Brain pericyte (primary cell): ENCODE measurements around the gene AMIGO3.
"Not testable (repeated sequence)": the region's sequence is repeated elsewhere in the genome, so short reads cannot be mapped to it uniquely, and the experiment has no call there.

Source experiments
- DNase-seq: peaks from one replicate; pipeline ENCODE4 v3.0.0-alpha.2; 2012; ENCODE audit warnings: low read depth, low spot score

AMIGO3 gene

DNA sequence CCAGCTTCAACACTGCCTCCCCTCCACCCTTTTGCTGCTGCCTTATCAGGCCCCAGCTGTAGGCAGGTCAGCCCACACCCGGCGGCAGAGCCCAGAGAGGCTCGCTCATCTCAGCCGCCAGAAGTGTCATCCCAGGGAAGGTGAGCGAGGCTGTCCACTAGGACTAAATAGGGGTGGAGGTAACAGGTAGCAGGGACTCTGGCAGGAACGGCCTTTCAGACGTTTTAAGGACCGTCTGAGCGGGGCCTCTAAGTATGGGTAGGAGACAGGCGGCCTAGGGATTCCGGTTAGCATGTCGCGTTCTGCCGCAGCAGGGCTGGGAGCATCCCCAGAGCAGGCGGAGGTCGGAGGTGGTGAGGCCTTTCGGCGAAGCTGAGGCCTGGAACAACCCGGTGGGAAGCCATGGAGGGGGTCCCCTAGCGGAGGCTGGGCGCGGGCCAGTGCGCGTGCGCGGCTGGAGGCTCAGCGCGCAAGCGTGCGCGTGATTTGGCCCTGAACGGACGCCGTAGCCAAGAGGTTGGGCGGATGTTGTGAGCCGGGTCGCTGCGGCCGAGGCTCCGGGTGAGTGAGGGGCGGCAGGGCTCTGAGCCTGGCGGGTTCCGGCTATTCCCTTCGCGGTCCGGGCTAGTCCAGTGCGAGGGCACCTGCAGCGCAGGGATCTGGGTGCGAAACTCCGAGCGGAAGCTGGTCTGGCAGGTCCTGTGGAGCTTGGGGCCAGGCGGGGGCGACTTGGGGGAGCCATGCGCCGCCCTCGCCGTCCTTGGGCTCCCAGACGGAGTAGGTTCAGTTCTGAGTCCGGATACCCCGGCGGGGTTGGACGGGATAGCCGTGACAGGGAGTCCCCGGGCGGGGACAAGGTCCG lies 30.2 kb downstream of the AMIGO3 start, which contains the start of the genes MST1 and RNF123:
Gene MST1 (minus strand): TSS at position 429 of the 862 bp plus-strand sequence. CDS start 783 bp downstream, outside the sequence.
Gene RNF123 (plus strand): TSS at position 512 of the 862 bp plus-strand sequence. CDS start 1,609 bp downstream, outside the sequence.
- peak; percentile 65 for DNase-seq

GRCh38 chr3:49688338-49689045 lies 31.0 kb downstream of the AMIGO3 start:
- not testable (repeated sequence) for DNase-seq

DNA sequence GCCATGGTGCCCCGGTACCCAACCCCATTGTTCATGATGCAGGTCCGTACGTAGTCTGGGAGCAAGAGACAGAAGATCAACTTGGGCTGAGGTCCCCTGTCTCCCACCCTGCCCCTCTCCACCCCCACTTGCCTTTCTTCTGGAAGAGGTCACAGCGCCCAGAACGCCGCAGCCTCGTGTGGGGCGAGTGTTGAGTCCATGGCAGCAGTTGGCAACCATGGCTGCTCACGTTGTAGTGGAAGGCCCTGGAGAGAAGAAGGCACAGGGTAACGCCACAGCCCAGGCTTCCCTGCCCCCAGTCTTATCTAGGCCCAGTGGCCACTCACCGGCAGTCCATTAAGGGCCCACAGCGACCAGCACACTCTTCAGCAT lies 32.1 kb downstream of the AMIGO3 start:
- not testable (repeated sequence) for DNase-seq

DNA sequence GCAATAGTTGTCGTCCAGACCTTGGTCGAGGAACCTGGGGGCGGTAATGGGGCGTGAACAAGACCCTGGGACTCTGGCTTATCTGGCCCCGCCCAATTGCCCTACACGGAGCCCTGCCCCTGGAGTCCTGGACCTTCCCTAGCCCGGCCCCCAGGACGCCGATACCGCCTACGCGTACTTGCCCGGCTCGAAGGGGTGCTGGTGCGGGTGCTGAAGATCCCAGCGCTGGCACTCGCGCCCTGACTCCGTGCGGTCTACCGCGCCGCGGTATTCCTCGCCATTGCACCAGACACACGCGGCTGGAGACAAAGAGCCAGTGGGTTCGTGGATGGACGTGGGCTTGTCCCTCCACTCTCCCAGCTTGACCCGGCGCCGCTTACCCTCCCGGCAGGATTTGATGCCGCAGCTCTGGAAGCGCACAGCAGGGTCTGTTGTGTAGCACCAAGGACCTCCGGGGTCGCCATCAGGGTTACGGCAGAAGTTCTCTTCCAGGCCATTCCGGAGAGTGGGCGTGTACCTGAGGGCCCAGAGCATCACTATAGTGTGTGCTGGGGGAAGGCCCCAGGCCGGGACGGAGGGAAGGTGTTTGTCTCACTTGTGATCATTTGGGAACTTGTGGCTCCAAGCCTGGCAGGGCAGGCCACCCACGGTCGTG lies 32.6 kb downstream of the AMIGO3 start:
- not testable (repeated sequence) for DNase-seq

- DNase-seq: not testable (repeated sequence)
Measured at GRCh38 chr3:49686346-49686745, 33.1 kb downstream of the AMIGO3 start.

DNA sequence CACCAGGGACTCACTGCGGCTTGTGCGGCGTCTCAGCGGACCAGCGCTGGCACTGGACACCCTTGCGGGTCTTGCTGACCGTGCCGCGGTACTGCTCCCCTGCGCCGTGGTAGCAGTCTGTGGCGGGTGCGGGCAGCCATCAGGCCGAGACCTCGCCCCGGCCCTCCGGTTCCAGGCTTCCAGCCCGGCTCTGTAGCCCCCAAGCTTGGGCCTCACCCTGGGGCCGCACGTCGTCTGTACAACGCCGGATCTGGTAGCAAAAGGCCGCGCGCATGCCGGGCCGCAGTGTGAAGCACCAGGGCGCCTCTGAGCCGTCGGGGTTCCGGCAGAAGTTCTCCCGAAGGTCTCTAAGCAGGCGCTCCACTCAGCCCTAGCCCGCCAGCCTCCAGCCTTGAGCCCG lies 33.6 kb downstream of the AMIGO3 start:
- DNase-seq: not testable (repeated sequence)

DNA sequence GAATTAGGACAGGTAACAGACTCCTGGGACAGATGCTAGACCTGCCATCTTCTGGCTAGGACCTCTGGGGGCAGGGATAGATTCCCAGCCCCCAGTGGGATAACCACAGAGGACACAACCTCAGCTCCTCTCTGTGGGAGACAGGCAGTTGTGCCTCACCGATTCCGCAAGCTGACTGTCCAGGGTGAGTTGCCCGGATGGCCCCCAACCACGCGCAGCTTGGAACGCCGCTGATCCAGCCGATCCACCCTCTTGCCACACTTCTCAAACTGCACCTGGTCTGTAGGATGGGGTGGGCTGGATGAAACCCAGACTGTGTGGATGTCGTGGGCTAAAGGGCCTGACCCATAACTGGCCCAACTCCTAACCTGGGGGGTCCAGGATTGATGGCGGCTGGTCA lies 34.4 kb downstream of the AMIGO3 start:
- DNase-seq: not testable (repeated sequence)

- not testable (repeated sequence) for DNase-seq
Measured at GRCh38 chr3:49684453-49684852, 35.0 kb downstream of the AMIGO3 start.

- DNase-seq: no peak
Measured at GRCh38 chr3:49683162-49683561, 36.3 kb downstream of the AMIGO3 start.

DNA sequence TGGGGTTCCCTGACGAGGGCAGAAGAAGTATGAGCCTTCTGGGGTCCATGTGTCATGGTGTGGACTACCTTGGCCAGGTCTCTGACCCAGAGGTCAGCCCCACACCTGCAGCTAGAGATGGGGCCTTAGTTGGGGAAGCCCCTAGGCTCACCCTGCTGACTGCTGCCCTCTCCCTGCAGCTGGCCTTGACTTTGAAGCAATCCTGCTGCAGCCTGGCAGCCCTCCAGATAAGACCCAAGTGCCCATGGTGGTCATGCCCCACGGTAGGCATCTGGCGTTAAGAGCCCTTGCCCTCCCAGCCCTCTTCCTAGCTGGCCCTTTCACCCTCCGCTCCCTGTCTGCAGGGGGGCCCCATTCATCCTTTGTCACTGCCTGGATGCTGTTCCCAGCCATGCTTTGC lies 37.9 kb downstream of the AMIGO3 start:
- DNase-seq: no peak

- no peak for DNase-seq
Measured at GRCh38 chr3:49681232-49681522, 38.3 kb downstream of the AMIGO3 start.

DNA sequence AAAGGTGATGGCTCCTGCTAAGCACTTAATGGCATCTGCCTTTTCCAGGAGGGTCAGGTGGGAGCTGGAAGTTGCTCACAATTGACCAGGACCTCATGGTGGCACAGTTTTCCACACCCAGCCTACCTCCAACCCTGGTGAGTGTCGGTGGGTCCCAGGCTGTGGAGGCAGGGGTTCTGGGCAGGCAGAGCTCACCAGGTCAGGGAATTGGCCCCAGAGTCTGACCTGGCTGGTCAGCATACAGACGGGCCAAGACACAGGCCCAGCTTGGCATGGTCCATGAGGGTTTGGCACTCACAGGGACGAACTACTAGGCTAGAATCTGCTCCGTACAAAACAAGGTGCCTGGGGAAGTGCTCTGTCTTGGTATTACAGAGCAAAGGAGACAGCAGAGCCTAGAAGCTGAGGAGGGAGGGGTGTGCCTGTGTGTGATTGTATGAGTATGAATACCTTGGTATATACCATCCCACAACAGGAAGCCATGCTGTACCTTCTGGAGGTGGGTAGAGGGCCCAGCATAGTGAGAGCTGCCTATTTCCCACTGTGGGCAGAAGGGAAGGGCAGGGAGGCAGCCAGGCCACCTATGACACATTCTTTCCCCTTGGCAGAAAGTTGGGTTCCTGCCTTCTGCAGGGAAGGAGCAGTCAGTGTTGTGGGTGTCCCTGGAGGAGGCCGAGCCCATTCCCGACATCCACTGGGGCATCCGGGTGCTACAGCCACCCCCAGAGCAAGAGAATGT lies 38.8 kb downstream of the AMIGO3 start:
- DNase-seq: no peak

GRCh38 chr3:49675912-49676311 lies 43.6 kb downstream of the AMIGO3 start:
- no peak for DNase-seq

- no peak for DNase-seq
Measured at GRCh38 chr3:49674497-49674983, 44.9 kb downstream of the AMIGO3 start.

- peak; percentile 86 for DNase-seq
Measured at GRCh38 chr3:49673715-49674496, 45.6 kb downstream of the AMIGO3 start, which contains the start of gene APEH. Gene APEH (plus strand): TSS chr3:49674351. CDS start chr3:49674402, 51 bp downstream.

DNA sequence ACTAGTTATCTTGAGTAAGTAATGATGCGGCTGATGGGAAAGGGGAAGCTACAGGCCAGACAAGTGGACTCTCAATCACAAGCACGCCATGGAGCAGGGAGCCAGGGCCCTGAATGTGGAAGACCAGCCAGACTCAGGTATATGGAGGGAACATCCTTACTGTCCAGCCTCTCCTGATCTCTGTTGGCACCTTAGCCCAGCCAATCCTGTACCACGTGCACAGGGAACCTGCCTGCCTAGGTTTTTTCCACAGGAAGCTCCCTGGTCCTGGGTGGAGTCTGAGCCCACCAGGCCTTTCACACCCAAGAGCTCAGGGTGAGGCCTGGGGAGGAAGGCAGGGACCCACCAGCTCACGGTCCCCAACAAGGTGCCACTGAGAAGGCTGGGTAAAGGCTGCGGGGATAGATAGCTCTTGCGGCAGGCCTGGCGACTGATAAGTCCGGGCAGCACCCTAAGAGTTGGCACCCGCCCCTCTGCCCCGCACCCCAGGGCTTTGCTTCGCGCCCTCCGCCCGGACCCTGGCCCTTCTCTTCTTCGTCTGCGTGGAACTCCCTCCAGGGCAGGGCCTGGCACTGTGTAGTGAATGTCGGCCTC lies 46.3 kb downstream of the AMIGO3 start:
- no peak for DNase-seq

- DNase-seq: no peak
Measured at GRCh38 chr3:49671291-49672288, 47.9 kb downstream of the AMIGO3 start.

- no peak for DNase-seq
Measured at GRCh38 chr3:49670940-49671290, 48.6 kb downstream of the AMIGO3 start.

- DNase-seq: no peak
Measured at GRCh38 chr3:49669352-49669751, 50.1 kb downstream of the AMIGO3 start.
